ENCODE data around the gene RHCG.
A peak's percentile ranks its signal among the peaks of the same experiment; 100 is the strongest.

Gene RHCG

GRCh38 chr15:89496155-89497098 is at the start of gene RHCG:
Gene RHCG, minus strand, starts transcription at chr15:89496583. Its CDS starts 39 bp downstream, at chr15:89496544.
- peak; percentile 61 for DNase-seq (ENCODE audit: low read depth)
- TF ChIP-seq CTCF (IDR thresholded peaks at IDR 0.05; ENCODE audit: insufficient read depth, low read depth, low read length, missing control alignments): peak; percentile 31
- no peak within 1 kb of the TSS for H3K4me3 ChIP-seq (ENCODE audit: low read depth, low read length)

- no peak for TF ChIP-seq CTCF (IDR thresholded peaks at IDR 0.05; ENCODE audit: insufficient read depth, low read depth, low read length, missing control alignments)
- no peak for DNase-seq (ENCODE audit: low read depth)
These were observed 47.0 kb upstream of the RHCG start for GRCh38 chr15:89543389-89543788.

GRCh38 chr15:89542369-89542768 is 46.0 kb upstream of the RHCG start:
- TF ChIP-seq CTCF (IDR thresholded peaks at IDR 0.05; ENCODE audit: insufficient read depth, low read depth, low read length, missing control alignments): no peak
- no peak for DNase-seq (ENCODE audit: low read depth)
- H3K4me3 ChIP-seq (ENCODE audit: low read depth, low read length): no peak overlapping the region

More at GRCh38 chr15:89543389-89543788, 47.0 kb upstream of the RHCG start:
- no peak overlapping the region for H3K4me3 ChIP-seq (ENCODE audit: low read depth, low read length)

- H3K4me3 ChIP-seq (ENCODE audit: low read depth, low read length): no peak overlapping the region
- TF ChIP-seq CTCF (IDR thresholded peaks at IDR 0.05; ENCODE audit: insufficient read depth, low read depth, low read length, missing control alignments): no peak
- no peak for DNase-seq (ENCODE audit: low read depth)
These were observed 42.6 kb upstream of the RHCG start for GRCh38 chr15:89539027-89539426.

- no peak for TF ChIP-seq CTCF (IDR thresholded peaks at IDR 0.05; ENCODE audit: insufficient read depth, low read depth, low read length, missing control alignments)
- DNase-seq (ENCODE audit: low read depth): no peak
- no peak overlapping the region for H3K4me3 ChIP-seq (ENCODE audit: low read depth, low read length)
These were observed 37.6 kb upstream of the RHCG start for GRCh38 chr15:89533861-89534544.

GRCh38 chr15:89531796-89532537 is 35.6 kb upstream of the RHCG start:
- TF ChIP-seq CTCF (IDR thresholded peaks at IDR 0.05; ENCODE audit: insufficient read depth, low read depth, low read length, missing control alignments): no peak
- H3K4me3 ChIP-seq (ENCODE audit: low read depth, low read length): no peak overlapping the region
- no peak for DNase-seq (ENCODE audit: low read depth)

Measured in GM12865 (cell line).